HepG2 (cell line): ENCODE results near the gene B4GALT5. TPM values are rescaled to one million over a fixed set of nuclear protein-coding genes. Genes with fewer than 3 reads are reported as not detected.

ENCODE experiments used
- FOXK1 ChIP-seq: sonication (generic); formaldehyde crosslinking; IDR thresholded peaks from 2 replicates; pipeline ENCODE4 v1.4.0; 2020; ENCODE audit warnings: low read depth, missing genetic modification reagents, borderline replicate concordance
- KLF13 ChIP-seq: sonication (generic); formaldehyde crosslinking; IDR thresholded peaks from 2 replicates; pipeline ENCODE4 v1.4.0; 2020; ENCODE audit warnings: mild to moderate bottlenecking, missing genetic modification reagents
- KLF9 ChIP-seq: IDR thresholded peaks from 2 replicates; pipeline ENCODE4 v1.6.1; 2016; ENCODE audit warnings: low read depth
- NFE2L1 ChIP-seq: sonication (generic); formaldehyde crosslinking; IDR thresholded peaks from 2 replicates; pipeline ENCODE4 v1.4.0; 2020; ENCODE audit warnings: missing genetic modification reagents, mild to moderate bottlenecking, borderline replicate concordance
- PCBP2 ChIP-seq: fragments of 200-400 bp; formaldehyde crosslinking; optimal IDR thresholded peaks from 2 replicates; pipeline ENCODE3; 2018; ENCODE audit warnings: low read length, low read depth; ENCODE audit not compliant: poor library complexity, severe bottlenecking
- ZBTB34 ChIP-seq: sonication (generic); formaldehyde crosslinking; IDR thresholded peaks from 2 replicates; pipeline ENCODE4 v1.8.0; 2022; ENCODE audit warnings: mild to moderate bottlenecking, missing genetic modification reagents
- ZNF101 ChIP-seq: sonication (generic); formaldehyde crosslinking; IDR thresholded peaks from 2 replicates; pipeline ENCODE4 v1.4.0; 2020; ENCODE audit warnings: mild to moderate bottlenecking, low read depth, missing genetic modification reagents, borderline replicate concordance
- ZNF20 ChIP-seq: sonication (generic); formaldehyde crosslinking; IDR thresholded peaks from 2 replicates; pipeline ENCODE4 v1.4.0; 2020; ENCODE audit warnings: mild to moderate bottlenecking, moderate library complexity, missing genetic modification reagents
- ZNF335 ChIP-seq: sonication (generic); formaldehyde crosslinking; IDR thresholded peaks from 2 replicates; pipeline ENCODE4 v1.4.0; 2020; ENCODE audit warnings: missing genetic modification reagents
- ZNF468 ChIP-seq: sonication (generic); formaldehyde crosslinking; IDR thresholded peaks from 2 replicates; pipeline ENCODE4 v1.8.0; 2022; ENCODE audit warnings: mild to moderate bottlenecking, moderate library complexity, missing genetic modification reagents
- polyA plus RNA-seq, 8 experiments: library from polyadenylated mRNA; depleted of rRNA in 3 of 8; stranded (reverse) in 7 of 8; unstranded in 1 of 8; fragments of >200 nt; fragmentation: Illumina TruSeq in 4 of 8; extraction: Trizol in 4 of 8; gene quantifications; 2 replicates each; pipeline versions ENCODE4 v1.2.1 to v1.2.3, GENCODE V29; 2011 to 2016; ENCODE audit warnings: low read depth in 4 of 8, missing spikeins in 1 of 8, mixed read lengths in 1 of 8; ENCODE audit not compliant: insufficient read depth in 1 of 8
- total RNA-seq, 5 experiments: library from RNA; depleted of rRNA; stranded (reverse); fragments of >200 nt; fragmentation: Illumina TruSeq; extraction: Trizol; gene quantifications; 2 replicates each; pipeline ENCODE4 v1.2.3, GENCODE V29; 2016; ENCODE audit warnings: low read depth in 1 of 5
- TF ChIP-seq, protein P1 (sequence below): sonication (generic); formaldehyde crosslinking; IDR thresholded peaks from 2 replicates; pipeline ENCODE4 v1.5.0; 2020; ENCODE audit warnings: mild to moderate bottlenecking, missing genetic modification reagents, borderline replicate concordance
- TF ChIP-seq, protein P2 (sequence below): sonication (generic); formaldehyde crosslinking; IDR thresholded peaks from 2 replicates; pipeline ENCODE4 v1.4.0; 2020; ENCODE audit warnings: missing genetic modification reagents

B4GALT5 gene
- total and polyA plus RNA-seq, 2 of the 13 experiments (the other 11 are each of a cell fraction or from before 2014, with no cell fraction given) = 27.3 to 30.9 TPM

GRCh38 chr20:49661560-49662329, 51.9 kb downstream of the B4GALT5 start (continued):
- TF ChIP-seq PCBP2 = no peak
- no peak for TF ChIP-seq ZNF335 (CRISPR knock-in tag)
- no peak for TF ChIP-seq ZNF468 (CRISPR knock-in tag)
- TF ChIP-seq KLF9 (CRISPR knock-in tag) = no peak
- no peak for TF ChIP-seq ZNF101 (CRISPR knock-in tag)
- no peak for TF ChIP-seq NFE2L1 (CRISPR knock-in tag)
- TF ChIP-seq KLF13 = no peak
- TF ChIP-seq, protein P1, sequence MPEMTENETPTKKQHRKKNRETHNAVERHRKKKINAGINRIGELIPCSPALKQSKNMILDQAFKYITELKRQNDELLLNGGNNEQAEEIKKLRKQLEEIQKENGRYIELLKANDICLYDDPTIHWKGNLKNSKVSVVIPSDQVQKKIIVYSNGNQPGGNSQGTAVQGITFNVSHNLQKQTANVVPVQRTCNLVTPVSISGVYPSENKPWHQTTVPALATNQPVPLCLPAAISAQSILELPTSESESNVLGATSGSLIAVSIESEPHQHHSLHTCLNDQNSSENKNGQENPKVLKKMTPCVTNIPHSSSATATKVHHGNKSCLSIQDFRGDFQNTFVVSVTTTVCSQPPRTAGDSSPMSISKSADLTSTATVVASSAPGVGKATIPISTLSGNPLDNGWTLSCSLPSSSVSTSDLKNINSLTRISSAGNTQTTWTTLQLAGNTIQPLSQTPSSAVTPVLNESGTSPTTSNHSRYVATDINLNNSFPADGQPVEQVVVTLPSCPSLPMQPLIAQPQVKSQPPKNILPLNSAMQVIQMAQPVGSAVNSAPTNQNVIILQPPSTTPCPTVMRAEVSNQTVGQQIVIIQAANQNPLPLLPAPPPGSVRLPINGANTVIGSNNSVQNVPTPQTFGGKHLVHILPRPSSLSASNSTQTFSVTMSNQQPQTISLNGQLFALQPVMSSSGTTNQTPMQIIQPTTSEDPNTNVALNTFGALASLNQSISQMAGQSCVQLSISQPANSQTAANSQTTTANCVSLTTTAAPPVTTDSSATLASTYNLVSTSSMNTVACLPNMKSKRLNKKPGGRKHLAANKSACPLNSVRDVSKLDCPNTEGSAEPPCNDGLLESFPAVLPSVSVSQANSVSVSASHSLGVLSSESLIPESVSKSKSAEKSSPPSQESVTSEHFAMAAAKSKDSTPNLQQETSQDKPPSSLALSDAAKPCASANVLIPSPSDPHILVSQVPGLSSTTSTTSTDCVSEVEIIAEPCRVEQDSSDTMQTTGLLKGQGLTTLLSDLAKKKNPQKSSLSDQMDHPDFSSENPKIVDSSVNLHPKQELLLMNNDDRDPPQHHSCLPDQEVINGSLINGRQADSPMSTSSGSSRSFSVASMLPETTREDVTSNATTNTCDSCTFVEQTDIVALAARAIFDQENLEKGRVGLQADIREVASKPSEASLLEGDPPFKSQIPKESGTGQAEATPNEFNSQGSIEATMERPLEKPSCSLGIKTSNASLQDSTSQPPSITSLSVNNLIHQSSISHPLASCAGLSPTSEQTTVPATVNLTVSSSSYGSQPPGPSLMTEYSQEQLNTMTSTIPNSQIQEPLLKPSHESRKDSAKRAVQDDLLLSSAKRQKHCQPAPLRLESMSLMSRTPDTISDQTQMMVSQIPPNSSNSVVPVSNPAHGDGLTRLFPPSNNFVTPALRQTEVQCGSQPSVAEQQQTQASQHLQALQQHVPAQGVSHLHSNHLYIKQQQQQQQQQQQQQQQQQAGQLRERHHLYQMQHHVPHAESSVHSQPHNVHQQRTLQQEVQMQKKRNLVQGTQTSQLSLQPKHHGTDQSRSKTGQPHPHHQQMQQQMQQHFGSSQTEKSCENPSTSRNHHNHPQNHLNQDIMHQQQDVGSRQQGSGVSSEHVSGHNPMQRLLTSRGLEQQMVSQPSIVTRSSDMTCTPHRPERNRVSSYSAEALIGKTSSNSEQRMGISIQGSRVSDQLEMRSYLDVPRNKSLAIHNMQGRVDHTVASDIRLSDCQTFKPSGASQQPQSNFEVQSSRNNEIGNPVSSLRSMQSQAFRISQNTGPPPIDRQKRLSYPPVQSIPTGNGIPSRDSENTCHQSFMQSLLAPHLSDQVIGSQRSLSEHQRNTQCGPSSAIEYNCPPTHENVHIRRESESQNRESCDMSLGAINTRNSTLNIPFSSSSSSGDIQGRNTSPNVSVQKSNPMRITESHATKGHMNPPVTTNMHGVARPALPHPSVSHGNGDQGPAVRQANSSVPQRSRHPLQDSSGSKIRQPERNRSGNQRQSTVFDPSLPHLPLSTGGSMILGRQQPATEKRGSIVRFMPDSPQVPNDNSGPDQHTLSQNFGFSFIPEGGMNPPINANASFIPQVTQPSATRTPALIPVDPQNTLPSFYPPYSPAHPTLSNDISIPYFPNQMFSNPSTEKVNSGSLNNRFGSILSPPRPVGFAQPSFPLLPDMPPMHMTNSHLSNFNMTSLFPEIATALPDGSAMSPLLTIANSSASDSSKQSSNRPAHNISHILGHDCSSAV = no peak
- no peak for TF ChIP-seq ZNF20 (CRISPR knock-in tag)
- TF ChIP-seq, protein P2, sequence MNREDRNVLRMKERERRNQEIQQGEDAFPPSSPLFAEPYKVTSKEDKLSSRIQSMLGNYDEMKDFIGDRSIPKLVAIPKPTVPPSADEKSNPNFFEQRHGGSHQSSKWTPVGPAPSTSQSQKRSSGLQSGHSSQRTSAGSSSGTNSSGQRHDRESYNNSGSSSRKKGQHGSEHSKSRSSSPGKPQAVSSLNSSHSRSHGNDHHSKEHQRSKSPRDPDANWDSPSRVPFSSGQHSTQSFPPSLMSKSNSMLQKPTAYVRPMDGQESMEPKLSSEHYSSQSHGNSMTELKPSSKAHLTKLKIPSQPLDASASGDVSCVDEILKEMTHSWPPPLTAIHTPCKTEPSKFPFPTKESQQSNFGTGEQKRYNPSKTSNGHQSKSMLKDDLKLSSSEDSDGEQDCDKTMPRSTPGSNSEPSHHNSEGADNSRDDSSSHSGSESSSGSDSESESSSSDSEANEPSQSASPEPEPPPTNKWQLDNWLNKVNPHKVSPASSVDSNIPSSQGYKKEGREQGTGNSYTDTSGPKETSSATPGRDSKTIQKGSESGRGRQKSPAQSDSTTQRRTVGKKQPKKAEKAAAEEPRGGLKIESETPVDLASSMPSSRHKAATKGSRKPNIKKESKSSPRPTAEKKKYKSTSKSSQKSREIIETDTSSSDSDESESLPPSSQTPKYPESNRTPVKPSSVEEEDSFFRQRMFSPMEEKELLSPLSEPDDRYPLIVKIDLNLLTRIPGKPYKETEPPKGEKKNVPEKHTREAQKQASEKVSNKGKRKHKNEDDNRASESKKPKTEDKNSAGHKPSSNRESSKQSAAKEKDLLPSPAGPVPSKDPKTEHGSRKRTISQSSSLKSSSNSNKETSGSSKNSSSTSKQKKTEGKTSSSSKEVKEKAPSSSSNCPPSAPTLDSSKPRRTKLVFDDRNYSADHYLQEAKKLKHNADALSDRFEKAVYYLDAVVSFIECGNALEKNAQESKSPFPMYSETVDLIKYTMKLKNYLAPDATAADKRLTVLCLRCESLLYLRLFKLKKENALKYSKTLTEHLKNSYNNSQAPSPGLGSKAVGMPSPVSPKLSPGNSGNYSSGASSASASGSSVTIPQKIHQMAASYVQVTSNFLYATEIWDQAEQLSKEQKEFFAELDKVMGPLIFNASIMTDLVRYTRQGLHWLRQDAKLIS (CRISPR knock-in tag) = no peak
- TF ChIP-seq FOXK1 (CRISPR knock-in tag) = no peak
- peak; percentile 79; the same call in 1 of the 2 replicates for TF ChIP-seq ZBTB34
